NCI-H82 treated with DMSO at 0.1 percent for 48 hours (cell line): ENCODE measurements around the gene MITF.
"Not testable (repeated sequence)": the region's sequence is repeated elsewhere in the genome, so short reads cannot be mapped to it uniquely, and the experiment has no call there.

Experiments
- DNase-seq: peaks from one replicate; lab custom pipeline; 2025; ENCODE audit not compliant: unreplicated experiment; lab: John Stamatoyannopoulos, UW

The MITF gene

DNA sequence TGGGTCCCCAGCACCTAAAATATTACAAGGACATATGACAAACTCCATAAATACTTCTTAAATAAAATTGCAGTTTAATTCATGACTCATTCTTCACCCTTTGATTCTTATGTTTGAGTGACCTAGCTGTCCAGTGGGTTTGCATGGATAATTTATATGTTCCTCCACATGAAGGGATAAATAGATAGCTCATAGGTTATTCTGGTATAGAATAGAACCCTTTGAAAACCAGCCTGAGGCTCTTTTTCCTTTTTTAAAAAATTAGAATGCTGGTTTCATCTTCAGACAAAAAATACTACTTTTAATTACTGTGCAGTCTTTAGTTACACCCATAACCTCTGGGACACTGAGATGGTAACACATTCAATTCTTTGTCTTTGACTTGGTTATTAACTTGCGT lies 163.1 kb downstream of the MITF start:
- DNase-seq = no peak

DNA sequence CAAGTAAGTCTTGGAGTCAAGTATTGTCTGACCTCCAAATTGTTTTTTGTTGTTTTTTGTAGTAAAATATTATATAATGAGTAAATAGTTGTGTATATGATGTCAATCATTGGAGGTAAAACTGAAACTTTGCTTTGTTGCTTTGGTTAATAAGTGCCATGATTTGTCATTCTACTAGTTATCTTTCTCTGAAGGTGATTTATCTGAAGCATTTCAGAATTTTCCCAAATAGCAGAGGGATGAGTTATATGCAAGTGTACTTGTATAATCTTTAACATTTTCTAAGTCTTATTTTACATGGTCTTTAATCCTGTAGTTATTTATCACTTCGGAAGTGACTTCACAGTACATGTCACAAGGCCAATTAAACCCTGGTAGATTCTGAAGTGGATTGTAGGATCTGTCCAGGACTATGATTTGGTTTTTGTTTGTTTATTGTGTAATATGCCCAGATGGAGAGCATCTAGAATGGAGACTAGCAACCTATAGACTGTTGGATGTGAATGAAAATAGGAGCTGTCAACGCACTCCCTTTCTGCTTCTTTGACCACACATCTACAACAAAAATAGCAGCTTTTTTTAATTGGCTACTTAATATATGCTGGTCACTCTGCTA lies 167.2 kb downstream of the MITF start:
- no peak for DNase-seq

DNA sequence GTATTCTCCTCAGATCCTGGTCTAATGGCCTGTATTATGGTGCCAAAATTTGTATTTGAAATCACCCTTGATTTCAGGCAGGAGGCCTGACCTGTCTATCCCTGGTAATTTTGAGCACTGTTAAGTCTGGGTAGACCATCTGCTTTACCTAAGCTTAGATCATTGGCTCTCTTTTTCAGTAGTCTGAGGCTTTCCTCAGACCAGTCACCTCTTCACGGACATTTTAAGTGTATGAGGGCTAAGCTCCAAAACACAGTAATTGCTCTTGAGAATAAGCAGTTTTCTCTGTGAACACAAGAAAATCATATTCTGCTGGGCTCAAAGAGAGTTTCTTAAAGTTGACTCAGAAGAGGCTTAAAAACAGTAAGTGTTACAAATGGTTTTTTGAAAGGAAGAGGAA lies 168.3 kb downstream of the MITF start:
- no peak for DNase-seq

DNA sequence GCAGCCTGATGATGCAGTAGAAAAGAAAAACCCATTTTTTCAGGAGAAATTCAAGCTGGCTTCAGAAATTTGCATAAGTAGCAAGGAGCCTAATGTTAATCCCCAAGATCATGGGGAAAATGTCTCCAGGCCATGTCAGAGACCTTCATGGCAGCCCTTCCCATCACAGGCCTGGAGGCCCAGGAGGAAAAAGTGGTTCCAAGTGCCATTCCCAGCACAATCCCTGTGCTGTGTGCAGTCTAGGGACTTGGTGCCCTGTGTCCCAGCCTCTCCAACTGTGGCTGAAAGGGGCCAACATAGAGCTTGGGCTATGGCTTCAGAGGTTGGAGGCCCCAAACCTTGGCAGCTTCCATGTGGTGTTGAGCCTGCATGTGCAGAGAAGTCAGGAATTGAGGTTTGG lies 170.6 kb downstream of the MITF start:
- DNase-seq = not testable (repeated sequence)

DNA sequence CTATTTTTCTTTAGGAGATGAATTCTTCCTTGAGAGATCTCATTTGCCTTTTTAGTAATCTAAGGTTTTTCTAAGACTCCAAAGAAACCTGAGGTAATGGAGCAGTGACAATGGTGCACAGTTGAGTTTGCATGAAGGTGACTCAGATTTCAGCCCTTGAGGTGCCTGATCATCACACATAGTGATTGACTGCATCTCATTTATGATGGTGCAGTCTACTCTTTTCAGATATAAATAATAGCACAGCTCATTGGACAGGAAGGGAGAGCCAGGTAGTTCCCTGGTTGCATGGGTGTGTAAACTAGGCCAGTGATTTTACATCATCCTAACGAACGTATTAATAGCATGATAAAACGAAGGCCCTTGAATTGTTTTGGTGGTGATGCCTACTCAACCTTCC lies 174.2 kb downstream of the MITF start:
- DNase-seq = no peak

DNA sequence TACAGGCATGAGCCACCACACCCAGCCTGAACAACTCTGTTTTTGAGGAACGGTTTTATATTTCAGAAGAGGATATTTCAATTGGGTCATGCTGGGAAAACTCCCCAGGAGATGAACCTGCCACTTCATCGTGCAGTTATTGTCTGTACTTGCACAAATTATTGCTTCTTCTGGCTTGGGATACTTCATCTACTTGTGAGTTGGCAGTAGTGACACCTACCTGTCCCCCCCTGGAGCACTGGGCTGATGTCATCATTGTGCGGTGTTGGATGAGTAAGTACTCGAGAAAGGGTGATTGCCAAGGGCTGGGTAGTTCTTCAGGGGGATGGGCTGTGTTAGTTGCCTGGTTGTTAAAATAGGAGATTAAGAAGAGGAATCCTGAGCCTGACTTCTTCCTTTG lies 175.1 kb downstream of the MITF start:
- DNase-seq = no peak

DNA sequence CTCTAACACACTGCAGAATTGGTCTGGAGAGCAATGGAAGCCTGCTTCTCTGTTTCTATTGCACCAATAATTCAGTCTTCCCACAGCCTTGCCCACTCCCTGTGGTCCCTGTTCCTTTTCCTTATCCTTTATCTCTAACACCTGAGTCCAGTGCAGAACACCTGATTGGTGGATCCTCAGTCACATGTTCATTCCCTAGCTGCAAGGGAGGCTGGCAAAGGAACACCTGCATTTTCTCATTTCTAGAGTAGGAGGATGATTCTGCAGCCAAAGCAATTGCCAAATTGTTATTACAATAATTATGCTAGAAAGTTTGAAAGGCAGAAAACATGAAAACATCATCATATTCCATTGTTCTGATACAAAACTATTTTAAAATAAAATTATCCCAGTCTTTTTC lies 176.5 kb downstream of the MITF start:
- no peak for DNase-seq

DNA sequence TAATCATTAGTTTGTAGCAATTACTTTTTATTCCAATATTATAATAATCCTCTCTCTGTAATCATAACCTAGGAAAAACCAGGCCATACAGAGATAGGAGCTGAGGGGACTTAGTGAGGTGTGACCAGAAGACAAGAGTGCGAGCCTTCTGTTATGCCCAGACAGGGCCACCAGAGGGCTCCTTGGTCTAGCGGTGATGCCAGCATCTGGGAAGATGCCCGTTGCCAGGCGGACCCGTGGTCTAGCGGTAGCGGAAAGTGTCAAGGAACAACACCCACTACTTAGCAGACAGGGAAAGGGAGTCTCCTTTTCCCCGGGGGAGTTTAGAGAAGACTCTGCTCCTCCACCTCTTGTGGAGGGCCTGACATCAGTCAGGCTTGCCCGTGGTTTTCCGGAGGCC lies 180.7 kb downstream of the MITF start:
- DNase-seq = not testable (repeated sequence)

DNA sequence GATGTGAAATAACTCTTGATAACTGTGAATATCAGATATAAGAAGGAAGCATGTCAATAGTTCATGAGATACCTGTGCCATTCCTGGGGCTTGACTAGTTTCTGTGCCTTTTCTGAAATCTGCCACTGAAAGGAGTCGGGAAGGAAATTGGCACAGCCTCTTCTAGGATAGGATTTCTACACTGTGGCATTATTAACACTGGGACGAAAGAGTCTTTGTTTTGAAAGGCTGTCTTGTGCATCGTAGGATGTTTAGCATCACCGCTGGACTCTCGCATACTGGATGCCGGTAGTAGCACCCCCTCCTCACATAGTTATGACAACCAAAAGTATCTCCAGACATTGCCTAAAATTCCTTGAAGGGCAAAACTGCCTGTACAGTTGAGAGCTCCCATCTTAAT lies 182.4 kb downstream of the MITF start:
- no peak for DNase-seq

DNA sequence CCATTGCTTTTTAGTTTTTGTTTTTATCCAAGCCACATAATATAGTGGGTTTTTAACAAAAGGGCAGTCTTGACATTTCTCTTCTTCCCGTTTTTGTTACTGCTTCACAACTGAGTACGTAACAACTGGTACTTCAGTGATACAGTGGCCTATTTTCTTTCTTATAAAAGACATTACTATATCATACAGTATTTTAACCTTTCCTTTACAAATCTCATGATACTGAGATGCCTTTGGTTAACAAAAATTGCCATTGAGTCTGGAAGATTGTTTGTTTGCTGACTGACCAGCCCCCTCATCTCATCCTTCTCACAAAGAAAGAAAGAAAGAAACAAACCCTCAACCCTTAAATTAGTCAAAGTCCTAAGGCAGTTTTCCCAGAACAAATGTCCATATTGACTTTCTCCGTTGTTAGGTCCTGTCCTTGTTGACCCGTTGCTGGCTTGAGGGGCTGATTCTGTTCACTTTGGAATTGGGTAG lies 183.3 kb downstream of the MITF start:
- DNase-seq = no peak

DNA sequence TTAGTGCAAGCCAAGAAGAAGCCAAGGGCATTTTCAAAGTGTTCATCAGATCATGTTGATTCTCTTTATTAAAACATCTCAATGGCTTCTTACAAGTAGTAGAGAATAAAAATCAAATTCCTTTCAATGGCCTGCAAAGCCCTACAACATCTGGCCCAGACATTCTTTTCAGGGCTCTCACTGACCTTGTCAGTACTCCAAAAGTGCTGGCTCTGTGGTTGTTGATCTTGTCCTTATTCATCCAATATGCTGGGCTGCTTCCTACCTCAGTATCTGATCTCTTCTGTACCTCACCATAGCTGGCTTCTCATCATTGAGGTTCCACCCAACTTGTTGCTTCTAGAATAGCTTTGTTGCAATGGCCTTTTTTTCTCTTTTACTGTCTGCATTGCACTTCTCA lies 186.2 kb downstream of the MITF start:
- DNase-seq = no peak

DNA sequence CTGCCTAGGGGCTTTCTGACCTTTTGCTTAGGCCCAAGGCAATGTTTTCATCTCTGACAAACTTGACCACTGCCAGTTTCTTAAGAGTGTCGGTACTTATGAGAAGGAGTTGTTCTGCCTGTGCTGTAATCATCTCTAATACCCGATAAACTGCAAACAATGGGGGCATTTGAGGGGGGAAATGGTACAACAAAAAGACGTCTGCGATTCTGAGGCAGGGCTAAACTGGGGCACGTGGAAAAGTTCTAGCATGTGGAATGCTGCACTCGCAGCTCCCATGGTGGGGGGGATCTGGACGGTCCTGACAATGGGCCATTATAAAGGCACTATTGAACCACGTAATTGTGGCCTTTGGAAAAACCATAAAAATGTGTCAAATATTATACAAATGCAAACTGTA lies 187.1 kb downstream of the MITF start:
- DNase-seq = no peak

DNA sequence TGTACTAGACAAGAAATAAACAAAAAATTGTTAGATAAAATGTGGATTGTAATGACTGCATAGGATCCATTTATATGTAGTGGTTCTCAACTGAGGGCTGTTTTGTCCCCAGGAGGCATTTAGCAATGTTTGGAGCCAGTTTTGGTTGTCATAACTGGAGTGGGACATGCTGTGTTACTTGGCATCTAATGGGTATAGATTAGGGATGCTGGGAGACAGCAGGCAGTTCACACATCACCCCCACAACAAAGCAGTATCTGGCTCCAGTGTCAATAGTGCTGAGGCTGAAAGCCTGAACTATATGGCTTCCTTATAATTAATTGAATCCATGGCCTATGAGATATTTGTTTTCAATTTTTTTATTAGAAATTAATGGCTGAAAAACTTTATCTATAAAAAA lies 188.3 kb downstream of the MITF start:
- DNase-seq = no peak

DNA sequence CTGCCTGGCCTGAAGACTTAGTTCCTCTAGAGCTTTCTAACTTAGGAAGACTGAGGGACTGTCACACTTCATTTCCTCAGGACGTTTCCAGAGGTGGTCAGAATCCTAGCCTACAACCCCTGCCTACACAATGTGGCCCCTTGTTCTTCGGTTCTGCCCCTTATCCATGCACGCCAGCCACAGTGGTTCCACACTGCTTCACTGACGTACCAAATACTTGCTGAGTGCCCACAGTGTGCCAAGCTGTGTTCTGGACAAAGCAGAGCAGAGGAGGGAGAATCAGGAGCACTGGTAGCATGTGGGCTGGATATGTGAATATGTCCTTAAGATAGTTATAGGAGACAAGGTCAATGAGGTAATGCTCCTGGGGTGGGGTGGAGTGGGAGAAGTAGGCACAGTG lies 189.8 kb downstream of the MITF start:
- no peak for DNase-seq

DNA sequence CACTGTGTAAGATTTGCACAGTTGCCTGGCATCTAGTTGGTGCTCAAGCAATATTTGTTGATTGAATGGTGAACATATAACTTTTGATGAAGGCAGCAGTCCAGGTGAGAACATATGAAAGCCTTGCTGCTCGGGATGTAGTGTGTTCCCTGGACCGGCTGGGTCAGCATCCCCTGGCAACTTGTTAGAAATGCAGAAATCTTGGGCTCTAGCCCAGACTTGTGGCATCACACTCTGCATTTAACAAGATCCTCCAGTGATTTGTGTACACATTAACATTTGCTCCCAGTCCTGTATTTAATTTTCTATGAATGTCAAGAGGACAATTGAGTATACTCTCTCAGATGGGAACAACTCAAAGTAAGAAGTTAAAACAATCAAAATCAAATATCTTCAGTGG lies 191.3 kb downstream of the MITF start:
- no peak for DNase-seq

DNA sequence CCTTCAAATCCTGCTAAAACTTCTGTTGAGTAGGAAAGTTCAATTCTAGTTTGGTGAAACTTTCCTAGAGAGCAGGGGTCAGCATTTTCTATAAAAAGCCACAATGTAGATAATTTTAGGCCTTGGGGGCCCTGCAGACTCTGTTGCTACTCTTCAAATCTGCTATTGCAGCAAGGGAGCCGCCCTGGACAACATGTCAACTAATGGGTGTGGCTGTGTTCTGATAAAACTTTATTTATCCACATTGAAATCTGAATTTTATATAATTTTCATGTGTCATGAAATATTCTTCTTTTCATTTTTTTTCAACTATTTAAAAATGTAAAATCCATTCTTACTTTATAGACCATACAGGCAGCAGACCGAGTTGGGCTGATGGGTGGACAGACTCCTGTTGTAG lies 192.8 kb downstream of the MITF start:
- DNase-seq = no peak

DNA sequence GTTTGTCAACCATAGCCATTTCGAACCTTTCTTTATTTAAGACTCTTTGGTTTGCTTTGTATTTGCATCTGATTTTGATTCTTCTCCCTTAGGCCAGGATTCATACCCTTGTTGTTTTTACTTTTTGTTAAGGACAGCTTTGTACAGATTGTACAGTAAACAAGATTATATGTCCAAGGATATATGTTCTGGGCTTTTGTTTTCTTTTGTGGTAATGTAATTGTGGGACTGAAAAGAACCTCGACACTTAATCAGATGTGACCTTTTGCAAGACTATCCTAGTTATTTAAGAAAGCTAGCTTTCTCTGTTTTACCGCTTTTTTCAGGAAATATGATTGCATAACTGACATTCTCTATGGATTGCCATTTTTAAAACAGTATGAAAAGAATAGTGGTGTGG lies 193.2 kb downstream of the MITF start:
- DNase-seq = no peak

DNA sequence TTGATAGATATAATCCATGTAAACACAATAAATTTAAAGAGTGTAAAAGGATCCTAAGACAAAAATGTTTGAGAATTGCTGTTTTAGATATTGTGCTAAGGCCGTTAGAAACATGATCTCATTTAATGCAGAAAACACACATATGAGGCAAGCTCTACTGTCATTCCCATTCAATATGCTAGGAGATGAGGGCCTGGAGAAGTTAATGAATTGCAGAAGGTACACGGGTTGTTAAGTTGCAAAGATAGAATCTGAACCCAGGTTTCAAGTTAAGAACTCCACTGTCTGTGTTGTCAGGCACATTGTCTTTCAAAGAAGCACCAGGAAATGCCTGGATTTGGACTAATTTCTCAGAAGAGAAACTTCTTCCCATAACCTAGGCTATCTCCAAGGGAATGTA lies 195.1 kb downstream of the MITF start:
- DNase-seq = no peak

DNA sequence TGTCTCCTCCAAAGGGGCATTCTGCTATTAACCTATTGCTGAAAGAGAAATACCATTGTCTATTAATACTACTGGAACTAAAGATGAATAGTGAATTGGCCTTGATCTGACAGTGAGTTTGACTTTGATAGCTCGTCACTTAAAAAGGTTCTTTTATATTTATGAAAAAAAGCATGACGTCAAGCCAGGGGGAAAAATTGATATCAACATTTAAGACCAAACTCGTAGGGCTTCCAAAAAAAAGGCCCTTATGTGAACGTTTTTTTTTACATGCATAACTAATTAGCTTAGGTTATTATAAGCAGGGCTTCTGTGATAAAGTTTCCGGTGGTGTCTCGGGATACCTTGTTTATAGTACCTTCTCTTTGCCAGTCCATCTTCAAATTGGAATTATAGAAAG lies 197.0 kb downstream of the MITF start:
- DNase-seq = no peak

DNA sequence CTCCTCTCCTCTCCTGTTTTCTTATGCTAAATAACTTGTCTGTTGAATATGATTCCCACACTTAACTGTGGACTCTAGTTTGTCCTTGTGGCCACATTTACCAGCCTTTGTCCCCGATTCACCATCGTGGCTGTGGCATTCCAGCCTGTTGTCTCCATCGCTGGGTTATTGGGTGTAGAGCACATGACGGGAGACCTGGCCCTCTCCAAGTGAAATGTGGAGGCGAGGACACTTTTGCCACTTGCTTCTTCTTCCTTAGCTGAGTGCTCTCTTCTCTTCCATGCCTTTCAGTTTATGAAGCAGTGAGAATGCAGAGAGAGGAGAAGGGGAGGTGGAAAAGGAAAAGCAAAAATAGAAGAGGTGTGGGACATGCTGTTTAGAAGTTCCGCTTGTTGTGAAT lies 198.8 kb downstream of the MITF start:
- DNase-seq = no peak

DNA sequence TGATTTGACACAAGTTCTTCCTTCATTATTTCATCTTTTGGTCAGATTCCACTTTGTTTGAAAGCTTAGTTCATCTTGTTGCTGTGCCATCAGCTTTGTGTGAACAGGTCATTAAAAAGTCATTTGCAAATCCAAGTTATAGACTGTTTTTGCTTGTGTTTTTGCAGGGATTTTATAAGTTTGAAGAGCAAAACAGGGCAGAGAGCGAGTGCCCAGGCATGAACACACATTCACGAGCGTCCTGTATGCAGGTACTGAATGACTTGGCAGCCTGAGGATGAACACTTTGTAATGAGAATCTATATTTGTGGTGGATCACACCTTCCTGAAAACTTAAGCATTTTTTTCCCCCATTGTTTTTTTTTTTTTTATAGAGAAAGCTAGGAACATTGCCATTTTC lies 199.7 kb downstream of the MITF start:
- DNase-seq = no peak

DNA sequence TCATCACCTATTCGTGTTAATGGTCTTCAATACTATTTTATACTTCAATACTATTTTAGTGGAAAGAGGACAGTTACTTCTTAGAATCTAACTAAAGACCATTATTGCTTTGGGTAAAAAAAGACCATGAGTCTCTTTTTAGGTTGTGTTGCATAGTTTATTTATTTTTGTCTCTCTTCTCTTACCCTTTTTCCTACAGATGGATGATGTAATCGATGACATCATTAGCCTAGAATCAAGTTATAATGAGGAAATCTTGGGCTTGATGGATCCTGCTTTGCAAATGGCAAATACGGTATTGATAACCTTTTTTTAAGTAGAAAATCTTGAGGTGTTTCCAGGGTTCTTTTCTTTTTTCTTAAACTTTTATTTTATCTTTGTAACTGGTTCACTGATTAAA lies 201.8 kb downstream of the MITF start:
- no peak for DNase-seq

DNA sequence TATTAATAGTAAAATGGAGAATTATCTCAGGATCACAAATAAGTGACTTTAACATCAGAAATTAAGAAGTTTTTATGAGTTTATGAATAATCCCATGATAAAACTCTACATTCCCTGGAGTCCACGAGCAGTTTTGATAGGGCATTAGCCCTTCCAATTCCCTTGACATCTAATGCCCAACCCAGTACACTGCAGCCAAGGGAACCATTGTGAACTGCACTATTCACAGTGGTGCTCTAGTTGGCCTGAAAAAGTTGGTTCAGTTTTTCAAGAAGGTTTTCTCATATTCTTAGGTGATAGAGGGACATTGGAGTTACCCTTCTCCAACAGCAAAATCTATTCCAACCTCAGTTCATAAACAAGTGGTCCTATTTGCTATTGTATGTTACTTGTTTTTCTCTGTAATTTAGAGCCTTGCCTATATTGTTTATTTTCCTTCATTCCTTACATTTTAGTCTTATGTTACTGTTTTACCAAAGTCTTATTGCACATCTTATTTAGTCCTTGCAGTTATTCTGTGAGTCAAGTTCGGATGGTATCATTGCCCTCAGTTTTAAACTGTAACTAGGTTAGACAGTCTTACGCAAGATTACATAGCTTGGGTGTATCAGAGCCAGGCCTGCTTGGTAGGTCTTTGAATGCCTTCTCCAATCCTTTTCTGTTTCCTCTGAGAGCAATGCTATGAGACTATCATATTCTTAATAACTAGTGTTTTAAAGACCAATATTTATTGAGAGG lies 202.3 kb downstream of the MITF start:
- no peak for DNase-seq
